CD14-positive monocyte (primary cell): ENCODE results near the gene CAP2. TPM values are rescaled to one million over a fixed set of nuclear protein-coding genes. Genes with fewer than 3 reads are reported as not detected.
A peak's percentile ranks its signal among the peaks of the same experiment; 100 is the strongest.

Experiments
- DNase-seq, 3 donors: peaks; one replicate each; pipeline ENCODE4 v3.0.0-alpha.2; 2011 to 2022
- H2AFZ ChIP-seq: 2 replicates; pipeline ENCODE4 v1.6.0; 2012; ENCODE audit warnings: mild to moderate bottlenecking, low read depth, low read length, inconsistent platforms; ENCODE audit not compliant: insufficient read depth, poor library complexity, severe bottlenecking
- H3K27ac ChIP-seq, 2 donors: 1 replicate in 1 of 2; 2 replicates in 1 of 2; pipeline ENCODE4 v1.5.1; 2012 to 2013; ENCODE audit warnings: low read length in 2 of 2, control low read depth in 1 of 2, inconsistent platforms in 1 of 2, low read depth in 1 of 2, mild to moderate bottlenecking in 1 of 2
- H3K27me3 ChIP-seq, 2 donors: one replicate each; pipeline versions ENCODE4 v1.6.0 to v1.6.1; 2011 to 2013; ENCODE audit warnings: low read length in 2 of 2; ENCODE audit not compliant: control insufficient read depth in 2 of 2, insufficient read depth in 2 of 2
- H3K36me3 ChIP-seq, 2 donors: replicated peaks in 1 of 2; 1 replicate in 1 of 2; 2 replicates in 1 of 2; pipeline versions ENCODE4 v1.5.1 to v1.6.1; 2012 to 2013; ENCODE audit warnings: low read length in 2 of 2, control low read depth in 1 of 2, inconsistent platforms in 1 of 2, mild to moderate bottlenecking in 1 of 2; ENCODE audit not compliant: insufficient read depth in 2 of 2, control insufficient read depth in 1 of 2
- H3K4me1 ChIP-seq, 2 donors: 1 replicate in 1 of 2; 2 replicates in 1 of 2; pipeline versions ENCODE4 v1.5.1 to v1.6.1; 2012 to 2013; ENCODE audit warnings: low read length in 2 of 2, control low read depth in 1 of 2, inconsistent platforms in 1 of 2, mild to moderate bottlenecking in 1 of 2, moderate library complexity in 1 of 2; ENCODE audit not compliant: insufficient read depth in 2 of 2, control insufficient read depth in 1 of 2
- H3K4me2 ChIP-seq: replicated peaks from 2 replicates; pipeline ENCODE3; 2012; ENCODE audit warnings: low read length, moderate library complexity, mild to moderate bottlenecking; ENCODE audit not compliant: poor library complexity, severe bottlenecking; ENCODE audit errors: extremely low read depth
- H3K4me3 ChIP-seq, 3 experiments: fragments of 200-600 bp in 1 of 3; sonication (generic) in 1 of 3; replicated peaks in 1 of 3; 1 replicate in 2 of 3; 2 replicates in 1 of 3; pipeline ENCODE4 v1.5.1; 2011 to 2013; ENCODE audit warnings: low read length in 3 of 3, mild to moderate bottlenecking in 3 of 3, control low read depth in 2 of 3, low read depth in 2 of 3, inconsistent platforms in 1 of 3, moderate library complexity in 1 of 3
- H3K79me2 ChIP-seq: 2 replicates; pipeline ENCODE4 v1.6.0; 2012; ENCODE audit warnings: mild to moderate bottlenecking, control low read depth, inconsistent platforms, low read length, moderate library complexity; ENCODE audit not compliant: insufficient read depth
- H3K9ac ChIP-seq: 2 replicates; pipeline ENCODE4 v1.6.0; 2017; ENCODE audit warnings: low read length, mild to moderate bottlenecking; ENCODE audit not compliant: insufficient read depth, poor library complexity, severe bottlenecking
- H3K9me3 ChIP-seq, 2 donors: replicated peaks in 1 of 2; 1 replicate in 1 of 2; 2 replicates in 1 of 2; pipeline versions ENCODE4 v1.5.1 to v1.6.1; 2012 to 2013; ENCODE audit warnings: low read length in 2 of 2, control low read depth in 1 of 2; ENCODE audit not compliant: control insufficient read depth in 1 of 2, insufficient read depth in 1 of 2
- H4K20me1 ChIP-seq: 2 replicates; pipeline ENCODE4 v1.6.0; 2012; ENCODE audit warnings: mild to moderate bottlenecking, low read length, control low read depth, moderate library complexity; ENCODE audit not compliant: insufficient read depth
- H3K27ac Mint-ChIP-seq, 7 donors: one replicate each; pipeline ENCODE4 v1.8.0; 2020; ENCODE audit warnings: mild to moderate bottlenecking in 7 of 7, mixed read lengths in 7 of 7, moderate library complexity in 6 of 7, inconsistent platforms in 2 of 7
- H3K27me3 Mint-ChIP-seq, 3 donors: one replicate each; pipeline ENCODE4 v1.8.0; 2021 to 2022; ENCODE audit warnings: low read depth in 3 of 3, mild to moderate bottlenecking in 3 of 3, mixed read lengths in 3 of 3, moderate library complexity in 3 of 3, inconsistent platforms in 1 of 3
- H3K36me3 Mint-ChIP-seq, 2 donors: one replicate each; pipeline ENCODE4 v1.8.0; 2020; ENCODE audit warnings: mixed read lengths in 2 of 2, inconsistent platforms in 1 of 2, mild to moderate bottlenecking in 1 of 2
- H3K4me1 Mint-ChIP-seq: one replicate; pipeline ENCODE4 v1.8.0; 2020; ENCODE audit warnings: mild to moderate bottlenecking, mixed read lengths
- H3K4me3 Mint-ChIP-seq, 2 donors: one replicate each; pipeline ENCODE4 v1.8.0; 2020; ENCODE audit warnings: mild to moderate bottlenecking in 2 of 2, mixed read lengths in 2 of 2, moderate library complexity in 1 of 2
- H3K9me3 Mint-ChIP-seq, 7 donors: one replicate each; pipeline ENCODE4 v1.8.0; 2020 to 2022; ENCODE audit warnings: mixed read lengths in 7 of 7, mild to moderate bottlenecking in 6 of 7, moderate library complexity in 6 of 7, inconsistent platforms in 2 of 7
- WGBS: methylation state at CpG from one replicate; pipeline ENCODE4 v1.1.5; 2013; ENCODE audit warnings: missing lambda C conversion rate; ENCODE audit not compliant: insufficient coverage; 5-methylcytosine and 5-hydroxymethylcytosine counted together
- intact Hi-C, 2 donors: fragments of 100-400 bp; cut with micrococcal nuclease; formaldehyde crosslinking; loops; one replicate each; pipeline versions ENCODE4 v1.15.0 to v1.15.1; 2023
- polyA plus RNA-seq, 3 donors: library from polyadenylated mRNA; depleted of rRNA in 1 of 3; unstranded in 2 of 3; stranded (reverse) in 1 of 3; fragments of 300-500 nt in 2 of 3; fragments of >200 nt in 1 of 3; fragmentation: Illumina TruSeq in 2 of 3; gene quantifications; 1 replicate in 2 of 3; 2 replicates in 1 of 3; pipeline ENCODE4 v1.2.3, GENCODE V29; 2012 to 2021
- TF ChIP-seq, protein P1 (sequence below): fragments of 200-600 bp; IDR thresholded peaks from one replicate; pipeline ENCODE4 v1.8.0; 2022; ENCODE audit warnings: antibody characterized with exemption, mild to moderate bottlenecking

CAP2 gene
- polyA plus RNA-seq, 3 donors = not detected

DNA sequence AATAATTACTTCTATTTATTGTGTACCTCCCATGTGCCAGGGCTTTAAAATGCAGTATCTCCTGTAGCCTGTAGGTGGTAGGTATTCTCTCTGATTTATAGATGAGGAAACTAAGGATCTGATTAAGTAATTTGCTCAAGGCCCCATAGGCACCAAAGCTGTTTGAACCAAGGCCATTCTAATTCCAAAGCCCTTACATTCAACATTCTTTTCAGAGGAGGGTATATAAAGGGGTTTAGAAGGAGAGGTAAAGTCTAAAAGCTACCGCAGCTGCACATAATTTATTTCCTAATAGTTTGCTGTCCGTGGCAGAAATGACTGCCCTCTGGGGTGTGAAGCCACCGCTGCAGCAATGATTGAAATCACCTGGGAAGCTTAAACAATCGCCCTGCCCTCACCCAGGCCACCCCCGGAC lies 111.7 kb downstream of the CAP2 start:
- Histone ChIP-seq H2AFZ (no peak overlapping the region), H3K27me3 (no peaks in the 10 kb centered on the region), H3K4me3 (no peak overlapping the region), H3K27ac (no peak overlapping the region), H3K9ac (no peak overlapping the region), H3K4me2 (no peak overlapping the region), H4K20me1 (no peaks in the 10 kb centered on the region), H3K79me2 (no peaks in the 10 kb centered on the region), H3K36me3 (no peaks in the 10 kb centered on the region), H3K9me3 (no peaks in the 10 kb centered on the region), H3K4me1 (no peaks in the 10 kb centered on the region)
- no peak overlapping the region for H3K4me3 Mint-ChIP-seq
- H3K36me3 Mint-ChIP-seq = no peaks in the 10 kb centered on the region
- peaks cover 0 to 7% (median 0%) of the 10 kb centered on the region in 3 donors for H3K27me3 Mint-ChIP-seq
- TF ChIP-seq, protein P1, sequence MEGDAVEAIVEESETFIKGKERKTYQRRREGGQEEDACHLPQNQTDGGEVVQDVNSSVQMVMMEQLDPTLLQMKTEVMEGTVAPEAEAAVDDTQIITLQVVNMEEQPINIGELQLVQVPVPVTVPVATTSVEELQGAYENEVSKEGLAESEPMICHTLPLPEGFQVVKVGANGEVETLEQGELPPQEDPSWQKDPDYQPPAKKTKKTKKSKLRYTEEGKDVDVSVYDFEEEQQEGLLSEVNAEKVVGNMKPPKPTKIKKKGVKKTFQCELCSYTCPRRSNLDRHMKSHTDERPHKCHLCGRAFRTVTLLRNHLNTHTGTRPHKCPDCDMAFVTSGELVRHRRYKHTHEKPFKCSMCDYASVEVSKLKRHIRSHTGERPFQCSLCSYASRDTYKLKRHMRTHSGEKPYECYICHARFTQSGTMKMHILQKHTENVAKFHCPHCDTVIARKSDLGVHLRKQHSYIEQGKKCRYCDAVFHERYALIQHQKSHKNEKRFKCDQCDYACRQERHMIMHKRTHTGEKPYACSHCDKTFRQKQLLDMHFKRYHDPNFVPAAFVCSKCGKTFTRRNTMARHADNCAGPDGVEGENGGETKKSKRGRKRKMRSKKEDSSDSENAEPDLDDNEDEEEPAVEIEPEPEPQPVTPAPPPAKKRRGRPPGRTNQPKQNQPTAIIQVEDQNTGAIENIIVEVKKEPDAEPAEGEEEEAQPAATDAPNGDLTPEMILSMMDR = peak; percentile 17
- no peaks in the 10 kb centered on the region for H3K4me1 Mint-ChIP-seq
- no peak for DNase-seq
- intact Hi-C loops = no loop called here
- WGBS = 100% methylated on average over 4 of the region's 5 CpGs
- no peaks in the 10 kb centered on the region for H3K9me3 Mint-ChIP-seq
- H3K27ac Mint-ChIP-seq = no peak overlapping the region

- TF ChIP-seq, protein P1 = no peak
- Mint-ChIP-seq H3K4me1 (no peaks in the 10 kb centered on the region), H3K27ac (no peak overlapping the region), H3K36me3 (no peaks in the 10 kb centered on the region), H3K9me3 (no peaks in the 10 kb centered on the region), H3K4me3 (no peak overlapping the region), H3K27me3 (peaks cover 0 to 7% (median 0%) of the 10 kb centered on the region in 3 donors)
- 100% methylated on average over 2 of the region's 5 CpGs for WGBS
- Histone ChIP-seq H3K27ac (no peak overlapping the region), H3K27me3 (no peaks in the 10 kb centered on the region), H3K4me3 (no peak overlapping the region), H2AFZ (no peak overlapping the region), H3K9me3 (no peaks in the 10 kb centered on the region), H3K9ac (no peak overlapping the region), H3K79me2 (no peaks in the 10 kb centered on the region), H3K4me2 (no peak overlapping the region), H4K20me1 (no peaks in the 10 kb centered on the region), H3K4me1 (no peaks in the 10 kb centered on the region), H3K36me3 (no peaks in the 10 kb centered on the region)
- intact Hi-C loops = no loop called here
- DNase-seq = no peak
Measured at GRCh38 chr6:17505767-17506280, 112.4 kb downstream of the CAP2 start.
